ENCODE measurements around the gene ATG101. TPM values are rescaled to one million over a fixed set of nuclear protein-coding genes. Genes with fewer than 3 reads are reported as not detected.
A peak's percentile ranks its signal among the peaks of the same experiment; 100 is the strongest.

Gene ATG101
- total and polyA plus RNA-seq, 2 of the 8 experiments (the other 6 are each of a cell fraction or from before 2014, with no cell fraction given): 49.8 to 55.9 TPM

DNA sequence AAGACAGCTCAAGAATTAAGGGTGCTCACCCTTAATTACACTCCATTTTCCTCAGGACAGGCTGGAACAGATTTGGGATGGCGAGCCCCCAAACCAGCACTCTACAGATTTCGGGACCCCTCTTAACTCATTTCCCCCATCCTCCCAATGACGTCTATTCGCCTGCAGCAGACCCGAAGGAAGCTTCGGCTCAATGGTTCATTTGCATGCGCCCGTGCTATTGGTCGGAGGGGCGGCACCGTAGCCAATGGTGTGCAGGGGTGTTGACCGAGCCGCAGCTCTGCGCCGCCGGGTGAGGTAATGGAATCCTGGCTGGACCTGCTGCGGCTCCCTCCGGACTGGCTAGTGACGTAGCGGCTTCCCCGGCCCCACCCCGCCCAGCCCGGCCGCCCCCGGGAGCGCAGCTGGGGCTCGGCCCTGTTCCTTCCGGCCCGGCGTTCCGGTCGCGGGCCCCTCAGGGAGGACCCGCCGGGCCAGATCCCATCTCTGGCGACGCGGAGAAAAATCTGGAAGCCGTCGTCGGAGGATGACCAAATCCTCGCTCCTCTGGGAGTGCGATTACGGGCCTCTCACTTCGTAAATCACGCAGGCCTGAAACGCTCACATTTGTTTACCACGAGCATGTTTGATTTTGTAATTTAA, 36.9 kb upstream of the ATG101 start (continued):
- TF ChIP-seq CHD7 (IDR thresholded peaks at IDR 0.05; ENCODE audit: insufficient replicate concordance, low read length): no peak
- TF ChIP-seq CHD1 (IDR thresholded peaks at IDR 0.05; ENCODE audit: low read depth, low read length): no peak
- no peak for TF ChIP-seq CTCF (IDR thresholded peaks at IDR 0.05; ENCODE audit: control extremely low read depth in 1 of 3, insufficient read depth in 1 of 3, low read depth in 1 of 3, low read length in 3 of 3)
- TF ChIP-seq, protein P1, sequence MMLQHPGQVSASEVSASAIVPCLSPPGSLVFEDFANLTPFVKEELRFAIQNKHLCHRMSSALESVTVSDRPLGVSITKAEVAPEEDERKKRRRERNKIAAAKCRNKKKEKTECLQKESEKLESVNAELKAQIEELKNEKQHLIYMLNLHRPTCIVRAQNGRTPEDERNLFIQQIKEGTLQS (IDR thresholded peaks at IDR 0.05; ENCODE audit: insufficient read depth, low read depth, low read length): no peak
- peak; percentile 54; the same call in 1 of the 2 replicates for TF ChIP-seq SP1 (IDR thresholded peaks at IDR 0.05; ENCODE audit: low read depth, low read length)
- TF ChIP-seq NRF1 (IDR thresholded peaks at IDR 0.05; ENCODE audit: low read depth, low read length): no peak; the same call in 1 of the 2 replicates

All from H1 (cell line).